Upper lobe of left lung (tissue), 4 donors: ENCODE data around the gene BAG5.

Experiments used
- EP300 ChIP-seq, 4 donors: sonication (generic); formaldehyde crosslinking; IDR thresholded peaks; one replicate each; pipeline ENCODE4 v1.5.1; 2017; ENCODE audit warnings: antibody characterized with exemption in 4 of 4, control low read depth in 2 of 4
- POLR2A ChIP-seq, 4 donors: fragments of 450-650 bp; IDR thresholded peaks; one replicate each; pipeline ENCODE4 v1.5.1; 2016 to 2017; ENCODE audit warnings: antibody characterized with exemption in 4 of 4, mild to moderate bottlenecking in 2 of 4
- POLR2AphosphoS5 ChIP-seq, 2 donors: sonication (generic); formaldehyde crosslinking; IDR thresholded peaks; one replicate each; pipeline ENCODE4 v1.5.1; 2017; ENCODE audit warnings: antibody characterized with exemption in 2 of 2
- TF ChIP-seq, protein P1 (sequence below), 6 experiments: fragments of 450-650 bp in 4 of 6; fragments of 200-600 bp in 2 of 6; sonication (generic) in 2 of 6; IDR thresholded peaks; one replicate each; pipeline ENCODE4 v1.5.1; 2016 to 2019; ENCODE audit warnings: antibody characterized with exemption in 6 of 6

DNA sequence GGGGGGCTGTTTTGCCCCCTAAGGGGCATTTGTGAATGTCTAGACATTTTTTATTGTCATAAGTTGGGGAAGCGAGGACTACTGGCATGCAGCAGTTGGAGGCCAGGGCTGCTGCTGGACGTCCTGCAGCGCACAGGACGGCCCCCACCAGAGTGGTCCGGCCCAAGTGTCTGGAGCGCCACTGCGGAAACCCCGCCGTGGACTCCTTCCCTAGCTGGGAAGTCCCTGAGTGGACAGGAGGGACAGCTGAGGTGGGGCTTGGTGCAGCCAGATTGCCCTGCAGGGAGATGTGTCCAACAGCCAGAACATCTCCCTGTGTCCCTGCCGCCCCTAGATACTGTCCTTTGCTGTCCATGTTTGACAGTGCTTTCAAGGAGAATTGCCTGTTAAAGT lies 45.3 kb downstream of the BAG5 start:
- TF ChIP-seq, protein P1, sequence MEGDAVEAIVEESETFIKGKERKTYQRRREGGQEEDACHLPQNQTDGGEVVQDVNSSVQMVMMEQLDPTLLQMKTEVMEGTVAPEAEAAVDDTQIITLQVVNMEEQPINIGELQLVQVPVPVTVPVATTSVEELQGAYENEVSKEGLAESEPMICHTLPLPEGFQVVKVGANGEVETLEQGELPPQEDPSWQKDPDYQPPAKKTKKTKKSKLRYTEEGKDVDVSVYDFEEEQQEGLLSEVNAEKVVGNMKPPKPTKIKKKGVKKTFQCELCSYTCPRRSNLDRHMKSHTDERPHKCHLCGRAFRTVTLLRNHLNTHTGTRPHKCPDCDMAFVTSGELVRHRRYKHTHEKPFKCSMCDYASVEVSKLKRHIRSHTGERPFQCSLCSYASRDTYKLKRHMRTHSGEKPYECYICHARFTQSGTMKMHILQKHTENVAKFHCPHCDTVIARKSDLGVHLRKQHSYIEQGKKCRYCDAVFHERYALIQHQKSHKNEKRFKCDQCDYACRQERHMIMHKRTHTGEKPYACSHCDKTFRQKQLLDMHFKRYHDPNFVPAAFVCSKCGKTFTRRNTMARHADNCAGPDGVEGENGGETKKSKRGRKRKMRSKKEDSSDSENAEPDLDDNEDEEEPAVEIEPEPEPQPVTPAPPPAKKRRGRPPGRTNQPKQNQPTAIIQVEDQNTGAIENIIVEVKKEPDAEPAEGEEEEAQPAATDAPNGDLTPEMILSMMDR (IDR thresholded peaks at IDR 0.05): no peak
- TF ChIP-seq POLR2A (IDR thresholded peaks at IDR 0.05) (no peak), EP300 (IDR thresholded peaks at IDR 0.05) (no peak), POLR2AphosphoS5 (IDR thresholded peaks at IDR 0.05) (no peak)
